ENCODE results near the gene IPO13. TPM values are rescaled to one million over a fixed set of nuclear protein-coding genes. Genes with fewer than 3 reads are reported as not detected.

IPO13 gene
- polyA plus RNA-seq, 1 of the 3 experiments (the other 2 are of a cell fraction), result 15.5 TPM

GRCh38 chr1:44013949-44014348 is 67.2 kb downstream of the IPO13 start (continued):
- TF ChIP-seq, protein P1, sequence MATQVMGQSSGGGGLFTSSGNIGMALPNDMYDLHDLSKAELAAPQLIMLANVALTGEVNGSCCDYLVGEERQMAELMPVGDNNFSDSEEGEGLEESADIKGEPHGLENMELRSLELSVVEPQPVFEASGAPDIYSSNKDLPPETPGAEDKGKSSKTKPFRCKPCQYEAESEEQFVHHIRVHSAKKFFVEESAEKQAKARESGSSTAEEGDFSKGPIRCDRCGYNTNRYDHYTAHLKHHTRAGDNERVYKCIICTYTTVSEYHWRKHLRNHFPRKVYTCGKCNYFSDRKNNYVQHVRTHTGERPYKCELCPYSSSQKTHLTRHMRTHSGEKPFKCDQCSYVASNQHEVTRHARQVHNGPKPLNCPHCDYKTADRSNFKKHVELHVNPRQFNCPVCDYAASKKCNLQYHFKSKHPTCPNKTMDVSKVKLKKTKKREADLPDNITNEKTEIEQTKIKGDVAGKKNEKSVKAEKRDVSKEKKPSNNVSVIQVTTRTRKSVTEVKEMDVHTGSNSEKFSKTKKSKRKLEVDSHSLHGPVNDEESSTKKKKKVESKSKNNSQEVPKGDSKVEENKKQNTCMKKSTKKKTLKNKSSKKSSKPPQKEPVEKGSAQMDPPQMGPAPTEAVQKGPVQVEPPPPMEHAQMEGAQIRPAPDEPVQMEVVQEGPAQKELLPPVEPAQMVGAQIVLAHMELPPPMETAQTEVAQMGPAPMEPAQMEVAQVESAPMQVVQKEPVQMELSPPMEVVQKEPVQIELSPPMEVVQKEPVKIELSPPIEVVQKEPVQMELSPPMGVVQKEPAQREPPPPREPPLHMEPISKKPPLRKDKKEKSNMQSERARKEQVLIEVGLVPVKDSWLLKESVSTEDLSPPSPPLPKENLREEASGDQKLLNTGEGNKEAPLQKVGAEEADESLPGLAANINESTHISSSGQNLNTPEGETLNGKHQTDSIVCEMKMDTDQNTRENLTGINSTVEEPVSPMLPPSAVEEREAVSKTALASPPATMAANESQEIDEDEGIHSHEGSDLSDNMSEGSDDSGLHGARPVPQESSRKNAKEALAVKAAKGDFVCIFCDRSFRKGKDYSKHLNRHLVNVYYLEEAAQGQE (IDR thresholded peaks at IDR 0.05; ENCODE audit: low read depth, low read length), result no peak
- TF ChIP-seq RXRA (IDR thresholded peaks at IDR 0.05; ENCODE audit: borderline replicate concordance, low read depth), result no peak

DNA sequence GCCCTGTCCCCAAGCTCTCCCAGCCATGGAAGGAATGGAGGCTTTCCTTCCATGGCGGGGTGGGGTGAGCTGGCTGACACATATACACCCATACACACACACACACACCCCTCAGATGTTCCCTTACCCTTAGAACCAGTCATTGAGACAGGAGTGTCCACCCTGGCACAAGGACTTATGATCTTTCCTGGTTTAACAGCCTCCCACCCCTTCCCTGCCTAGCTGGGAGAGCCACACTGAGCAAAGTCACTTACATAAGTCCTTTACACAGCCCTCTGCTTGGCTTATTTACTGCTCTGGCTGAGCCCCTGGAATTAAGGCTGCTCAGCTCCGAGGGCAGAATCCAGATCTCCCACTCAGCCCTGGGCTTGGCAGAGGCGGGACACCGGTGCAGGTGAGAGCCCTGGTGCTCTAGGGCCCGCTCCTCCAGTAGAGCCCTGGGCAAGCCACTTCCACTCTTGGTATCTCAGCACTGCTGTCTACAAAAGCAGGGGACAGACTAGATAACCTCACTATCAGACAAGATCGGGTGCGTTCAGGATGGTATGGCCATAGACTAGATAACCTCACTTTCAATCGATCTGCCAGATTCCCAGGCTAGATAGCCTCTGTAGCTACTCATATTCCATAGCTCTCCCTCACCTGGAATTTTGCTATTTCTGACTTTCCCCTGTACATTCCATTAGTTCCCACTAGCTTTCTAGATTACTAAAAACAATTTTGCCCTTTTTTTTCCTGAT is 67.8 kb downstream of the IPO13 start:
- WGBS (ENCODE audit: low lambda C conversion rate), result 58% methylated on average over 4 of the region's 8 CpGs
- no peak for TF ChIP-seq SIN3A (IDR thresholded peaks at IDR 0.05; ENCODE audit: borderline replicate concordance, low read depth, low read length)
- H3K9ac ChIP-seq, result no peak overlapping the region
- H3K79me2 ChIP-seq (ENCODE audit: insufficient read depth), result no peaks in the 10 kb centered on the region
- no peaks in the 10 kb centered on the region for H3K27me3 ChIP-seq (ENCODE audit: insufficient read depth)
- peaks cover 3 to 6% of the 10 kb centered on the region in 2 experiments; a peak in 2 of 4 replicates for H3K4me1 ChIP-seq (ENCODE audit: control insufficient read depth in 1 of 2, insufficient read depth in 2 of 2, low read depth in 1 of 2, low read length in 1 of 2)
- H3K9me3 ChIP-seq, result no peaks in the 10 kb centered on the region
- no peak overlapping the region for H2AFZ ChIP-seq (ENCODE audit: low read depth)
- no peak overlapping the region for H3K4me3 ChIP-seq (ENCODE audit: low read depth in 2 of 2, low read length in 1 of 2)
- no peak overlapping the region for H3K27ac ChIP-seq (ENCODE audit: low read depth in 2 of 2, low read length in 1 of 2)
- H4K20me1 ChIP-seq (ENCODE audit: insufficient read depth), result no peaks in the 10 kb centered on the region
- no peak overlapping the region for H3K4me2 ChIP-seq
- CTCF ChIA-PET, result interaction anchor here (0.9 to 25.6 kb wide), 6 partner anchors 16 to 33 kb away, joined by 3 to 598 read pairs (median 7); partner anchors contain the start of genes CCDC24 and SLC6A9
- H3F3A ChIP-seq (replicated peaks; ENCODE audit: insufficient read depth), result no peaks in the 10 kb centered on the region
- POLR2A ChIA-PET, result no interaction called here
- no peak for DNase-seq
- H3K36me3 ChIP-seq (replicated peaks in 1 of 2; ENCODE audit: control insufficient read depth in 1 of 2, insufficient read depth in 2 of 2, low read length in 1 of 2), result no peaks in the 10 kb centered on the region
- no peaks in the 10 kb centered on the region for H3K9me2 ChIP-seq

- Histone ChIP-seq H3K9ac (no peak overlapping the region), H3K79me2 (ENCODE audit: insufficient read depth) (no peaks in the 10 kb centered on the region), H3K4me1 (ENCODE audit: control insufficient read depth in 1 of 2, insufficient read depth in 2 of 2, low read depth in 1 of 2, low read length in 1 of 2) (peaks cover 3 to 6% of the 10 kb centered on the region in 2 experiments; a peak in 2 of 4 replicates), H3K36me3 (replicated peaks in 1 of 2; ENCODE audit: control insufficient read depth in 1 of 2, insufficient read depth in 2 of 2, low read length in 1 of 2) (no peaks in the 10 kb centered on the region), H3K9me2 (no peaks in the 10 kb centered on the region), H3K4me2 (no peak overlapping the region), H4K20me1 (ENCODE audit: insufficient read depth) (no peaks in the 10 kb centered on the region), H3K4me3 (ENCODE audit: low read depth in 2 of 2, low read length in 1 of 2) (no peak overlapping the region), H3F3A (replicated peaks; ENCODE audit: insufficient read depth) (no peaks in the 10 kb centered on the region), H2AFZ (ENCODE audit: low read depth) (no peak overlapping the region), H3K27me3 (ENCODE audit: insufficient read depth) (no peaks in the 10 kb centered on the region), H3K27ac (ENCODE audit: low read depth in 2 of 2, low read length in 1 of 2) (no peak overlapping the region), H3K9me3 (no peaks in the 10 kb centered on the region)
- no peak for TF ChIP-seq USF2 (IDR thresholded peaks at IDR 0.05; ENCODE audit: borderline replicate concordance, low read depth, low read length)
- no peak for TF ChIP-seq TCF12 (IDR thresholded peaks at IDR 0.05)
- TF ChIP-seq RFX5 (IDR thresholded peaks at IDR 0.05; ENCODE audit: low read length), result no peak
- TF ChIP-seq TEAD4 (IDR thresholded peaks at IDR 0.05; ENCODE audit: borderline replicate concordance, insufficient read depth), result no peak
- no peak for TF ChIP-seq YY1 (IDR thresholded peaks at IDR 0.05; ENCODE audit: low read depth)
- no peak for TF ChIP-seq FOXM1 (IDR thresholded peaks at IDR 0.05; ENCODE audit: low read depth)
- no peak for TF ChIP-seq GABPA (IDR thresholded peaks at IDR 0.05; ENCODE audit: low read depth)
- TF ChIP-seq CHD2 (IDR thresholded peaks at IDR 0.05; ENCODE audit: low read length, partially characterized antibody), result no peak
- no peak for TF ChIP-seq ZBTB33 (IDR thresholded peaks at IDR 0.05; ENCODE audit: borderline replicate concordance, low read depth)
- no peak for TF ChIP-seq GATA2 (CRISPR knock-in tag; IDR thresholded peaks at IDR 0.05)
- TF ChIP-seq, protein P1 (IDR thresholded peaks at IDR 0.05; ENCODE audit: low read depth, low read length), result no peak
- no peak for DNase-seq
- ChIA-PET POLR2A (no interaction called here), CTCF (interaction anchor here (1.3 to 25.6 kb wide), 4 partner anchors 16 to 32 kb away, joined by 5 to 598 read pairs (median 42); partner anchors contain the start of genes CCDC24 and SLC6A9)
- 73% methylated on average over 3 of the region's 3 CpGs for WGBS (ENCODE audit: low lambda C conversion rate)
Observed at GRCh38 chr1:44015206-44015605, 68.5 kb downstream of the IPO13 start.

Measured in SK-N-SH (cell line).